Measurements from ENCODE around the gene FAM53A.

DNA sequence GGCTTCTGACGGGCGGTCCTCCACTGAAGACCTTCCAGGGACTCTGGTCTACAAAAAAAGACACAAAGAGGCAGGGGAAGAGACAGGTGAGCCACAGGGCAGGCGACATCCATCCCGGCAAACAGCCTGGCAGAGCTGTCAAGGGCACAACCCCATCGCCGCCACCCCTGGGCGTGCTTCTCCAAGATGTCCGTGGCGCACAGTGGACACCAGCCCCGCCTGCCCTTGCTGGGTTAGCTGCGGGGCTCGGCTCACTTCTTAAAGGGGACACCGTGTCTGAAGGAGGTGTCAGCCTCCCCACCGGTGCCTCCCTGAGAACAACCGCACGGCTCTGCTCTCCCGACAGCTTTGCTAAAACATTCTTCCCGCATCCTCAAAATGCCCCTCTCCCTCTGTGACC lies 28.4 kb downstream of the FAM53A start:
- TF ChIP-seq EZH2 (IDR thresholded peaks at IDR 0.05) (no peak), POLR2AphosphoS5 (IDR thresholded peaks at IDR 0.05; ENCODE audit: borderline replicate concordance, low read depth, low read length) (no peak), FOXP2 (optimal IDR thresholded peaks at IDR 0.05; ENCODE audit: control extremely low read depth, extremely low read length, insufficient read depth) (no peak)

Data from SK-N-MC (cell line).